ENCODE measurements around the gene CFD. TPM values are rescaled to one million over a fixed set of nuclear protein-coding genes. Genes with fewer than 3 reads are reported as not detected.

CFD gene
- total RNA-seq (2014; rRNA removed; shearing (Covaris generic)) (0.90 and 3.5 TPM in 2 replicates), polyA plus RNA-seq (2016; fragmentation: Nextera tagmentation; extraction: Ambion mirVana) (3.4 and 4.7 TPM in 2 replicates)
- long read RNA-seq, partial matches to known transcripts: 2 of 2 reads
- long read RNA-seq, other reads (novel, unspliced or antisense): 0 of 2 reads

GRCh38 chr19:858868-859843 is at the start of gene CFD:
Gene CFD (plus strand): TSS chr19:859664. CDS start chr19:859690, 26 bp downstream.
- peak within 1 kb of the TSS; percentile 64; the same call in 1 of the 2 replicates for H3K4me2 ChIP-seq
- H2AFZ ChIP-seq: no peak within 1 kb of the TSS
- no peak within 1 kb of the TSS for H3K27ac Mint-ChIP-seq

More at GRCh38 chr19:858868-859843, at the start of gene CFD:
- Mint-ChIP-seq H3K4me3 (peak within 1 kb of the TSS; percentile 32; the same call in 2 of the 3 replicates), H3K36me3 (ENCODE audit: low read depth) (no peaks in the 10 kb centered on the region), H3K27me3 (ENCODE audit: insufficient read depth, low read depth, poor library complexity) (peaks cover 22% of the 10 kb centered on the region), H3K4me1 (no peaks in the 10 kb centered on the region), H3K9me3 (no peaks in the 10 kb centered on the region; the same call in 2 of the 3 replicates)
- H3K4me3 ChIP-seq: peak within 1 kb of the TSS; percentile 52
- no peak for DNase-seq (ENCODE audit: low spot score)
- no peaks in the 10 kb centered on the region for H3K36me3 ChIP-seq (ENCODE audit: insufficient read depth)
- TF ChIP-seq EZH2 (IDR thresholded peaks at IDR 0.05; ENCODE audit: low read depth, unreplicated experiment): no peak
- no peak for TF ChIP-seq EZH2phosphoT487 (IDR thresholded peaks at IDR 0.05; ENCODE audit: unreplicated experiment)
- no peak for TF ChIP-seq NANOG (IDR thresholded peaks at IDR 0.05; ENCODE audit: borderline replicate concordance)
- TF ChIP-seq ZNF331 (CRISPR knock-in tag; IDR thresholded peaks at IDR 0.05; ENCODE audit: low read depth): no peak
- no peak for TF ChIP-seq ZNF114 (CRISPR knock-in tag; IDR thresholded peaks at IDR 0.05)
- TF ChIP-seq, protein P1, sequence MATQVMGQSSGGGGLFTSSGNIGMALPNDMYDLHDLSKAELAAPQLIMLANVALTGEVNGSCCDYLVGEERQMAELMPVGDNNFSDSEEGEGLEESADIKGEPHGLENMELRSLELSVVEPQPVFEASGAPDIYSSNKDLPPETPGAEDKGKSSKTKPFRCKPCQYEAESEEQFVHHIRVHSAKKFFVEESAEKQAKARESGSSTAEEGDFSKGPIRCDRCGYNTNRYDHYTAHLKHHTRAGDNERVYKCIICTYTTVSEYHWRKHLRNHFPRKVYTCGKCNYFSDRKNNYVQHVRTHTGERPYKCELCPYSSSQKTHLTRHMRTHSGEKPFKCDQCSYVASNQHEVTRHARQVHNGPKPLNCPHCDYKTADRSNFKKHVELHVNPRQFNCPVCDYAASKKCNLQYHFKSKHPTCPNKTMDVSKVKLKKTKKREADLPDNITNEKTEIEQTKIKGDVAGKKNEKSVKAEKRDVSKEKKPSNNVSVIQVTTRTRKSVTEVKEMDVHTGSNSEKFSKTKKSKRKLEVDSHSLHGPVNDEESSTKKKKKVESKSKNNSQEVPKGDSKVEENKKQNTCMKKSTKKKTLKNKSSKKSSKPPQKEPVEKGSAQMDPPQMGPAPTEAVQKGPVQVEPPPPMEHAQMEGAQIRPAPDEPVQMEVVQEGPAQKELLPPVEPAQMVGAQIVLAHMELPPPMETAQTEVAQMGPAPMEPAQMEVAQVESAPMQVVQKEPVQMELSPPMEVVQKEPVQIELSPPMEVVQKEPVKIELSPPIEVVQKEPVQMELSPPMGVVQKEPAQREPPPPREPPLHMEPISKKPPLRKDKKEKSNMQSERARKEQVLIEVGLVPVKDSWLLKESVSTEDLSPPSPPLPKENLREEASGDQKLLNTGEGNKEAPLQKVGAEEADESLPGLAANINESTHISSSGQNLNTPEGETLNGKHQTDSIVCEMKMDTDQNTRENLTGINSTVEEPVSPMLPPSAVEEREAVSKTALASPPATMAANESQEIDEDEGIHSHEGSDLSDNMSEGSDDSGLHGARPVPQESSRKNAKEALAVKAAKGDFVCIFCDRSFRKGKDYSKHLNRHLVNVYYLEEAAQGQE (IDR thresholded peaks at IDR 0.05; ENCODE audit: unreplicated experiment): no peak
- no peak for TF ChIP-seq CREB1 (CRISPR knock-in tag; IDR thresholded peaks at IDR 0.05; ENCODE audit: low read depth)
- TF ChIP-seq, protein P2, sequence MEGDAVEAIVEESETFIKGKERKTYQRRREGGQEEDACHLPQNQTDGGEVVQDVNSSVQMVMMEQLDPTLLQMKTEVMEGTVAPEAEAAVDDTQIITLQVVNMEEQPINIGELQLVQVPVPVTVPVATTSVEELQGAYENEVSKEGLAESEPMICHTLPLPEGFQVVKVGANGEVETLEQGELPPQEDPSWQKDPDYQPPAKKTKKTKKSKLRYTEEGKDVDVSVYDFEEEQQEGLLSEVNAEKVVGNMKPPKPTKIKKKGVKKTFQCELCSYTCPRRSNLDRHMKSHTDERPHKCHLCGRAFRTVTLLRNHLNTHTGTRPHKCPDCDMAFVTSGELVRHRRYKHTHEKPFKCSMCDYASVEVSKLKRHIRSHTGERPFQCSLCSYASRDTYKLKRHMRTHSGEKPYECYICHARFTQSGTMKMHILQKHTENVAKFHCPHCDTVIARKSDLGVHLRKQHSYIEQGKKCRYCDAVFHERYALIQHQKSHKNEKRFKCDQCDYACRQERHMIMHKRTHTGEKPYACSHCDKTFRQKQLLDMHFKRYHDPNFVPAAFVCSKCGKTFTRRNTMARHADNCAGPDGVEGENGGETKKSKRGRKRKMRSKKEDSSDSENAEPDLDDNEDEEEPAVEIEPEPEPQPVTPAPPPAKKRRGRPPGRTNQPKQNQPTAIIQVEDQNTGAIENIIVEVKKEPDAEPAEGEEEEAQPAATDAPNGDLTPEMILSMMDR (conservative IDR thresholded peaks at IDR 0.05; ENCODE audit: low read depth in 2 of 2): no peak
- no peaks in the 10 kb centered on the region for H4K20me1 ChIP-seq (replicated peaks; ENCODE audit: insufficient read depth)
- H3K9me2 ChIP-seq (ENCODE audit: insufficient read depth): no peaks in the 10 kb centered on the region
- H3F3A ChIP-seq (replicated peaks; ENCODE audit: low read depth): peaks cover 22% of the 10 kb centered on the region
- ATAC-seq: no peak
- H3K27me3 ChIP-seq (ENCODE audit: insufficient read depth): peaks cover 28% of the 10 kb centered on the region
- no peaks in the 10 kb centered on the region for H3K79me2 ChIP-seq (replicated peaks; ENCODE audit: insufficient read depth)
- H3K27ac ChIP-seq (ENCODE audit: low read depth): no peak within 1 kb of the TSS
- no peaks in the 10 kb centered on the region for H3K4me1 ChIP-seq (ENCODE audit: insufficient read depth)

Data from GM23338 (cell line).